ENCODE data around the gene GET4. TPM values are rescaled to one million over a fixed set of nuclear protein-coding genes. Genes with fewer than 3 reads are reported as not detected.

GET4 gene
- polyA plus RNA-seq, 3 donors from 2014 or later: 25.3 to 35.6 (median 25.5) TPM

DNA sequence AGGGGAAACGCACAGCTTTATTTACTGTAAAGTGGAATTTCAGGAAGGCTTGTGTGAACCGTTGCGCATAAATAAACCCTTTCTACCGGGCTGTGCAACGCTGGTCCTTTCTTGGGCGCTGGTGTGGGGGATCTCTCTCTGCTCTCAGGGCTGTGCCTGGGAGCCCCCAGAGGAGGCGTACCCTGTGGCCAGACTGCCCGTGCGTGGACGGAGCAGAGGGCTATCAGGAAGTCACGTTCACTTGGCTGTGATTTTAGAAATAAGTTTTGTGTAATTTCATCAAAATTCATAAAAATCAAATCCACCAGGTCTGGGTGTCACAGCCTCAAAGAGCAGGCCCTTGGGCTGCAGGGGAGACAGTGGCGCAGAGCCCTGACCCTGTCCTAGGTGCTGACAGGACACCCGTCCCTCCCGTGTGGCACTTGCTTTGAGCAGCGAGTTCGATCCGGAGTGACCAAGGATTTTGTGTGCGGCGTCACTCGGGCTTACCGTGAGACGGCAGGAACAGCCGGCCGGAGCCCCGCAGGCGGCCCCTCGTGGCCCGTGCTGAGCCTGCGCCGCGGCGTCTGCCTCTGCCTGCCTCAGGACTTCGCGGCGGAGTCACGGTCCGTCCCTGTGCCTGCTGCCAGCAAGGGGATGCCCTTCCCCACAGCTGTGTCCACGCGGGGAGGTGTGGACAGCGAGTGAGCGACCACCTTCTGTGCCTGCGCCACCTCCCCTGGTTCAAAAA is 20.2 kb downstream of the GET4 start:
- Mint-ChIP-seq H3K27me3 (ENCODE audit: low read depth in 3 of 3) (peaks cover 9 to 42% (median 33%) of the 10 kb centered on the region in 3 donors), H3K4me3 (no peak overlapping the region), H3K9me3 (peaks cover 0 to 2% (median 0%) of the 10 kb centered on the region in 6 donors), H3K27ac (peak overlapping the region in 1 of 6 donors; percentile 81), H3K4me1 (peaks cover 0 to 8% of the 10 kb centered on the region in 2 donors), H3K36me3 (peaks cover 12 to 22% (median 16%) of the 10 kb centered on the region in 3 donors)
- DNase-seq: no peak

DNA sequence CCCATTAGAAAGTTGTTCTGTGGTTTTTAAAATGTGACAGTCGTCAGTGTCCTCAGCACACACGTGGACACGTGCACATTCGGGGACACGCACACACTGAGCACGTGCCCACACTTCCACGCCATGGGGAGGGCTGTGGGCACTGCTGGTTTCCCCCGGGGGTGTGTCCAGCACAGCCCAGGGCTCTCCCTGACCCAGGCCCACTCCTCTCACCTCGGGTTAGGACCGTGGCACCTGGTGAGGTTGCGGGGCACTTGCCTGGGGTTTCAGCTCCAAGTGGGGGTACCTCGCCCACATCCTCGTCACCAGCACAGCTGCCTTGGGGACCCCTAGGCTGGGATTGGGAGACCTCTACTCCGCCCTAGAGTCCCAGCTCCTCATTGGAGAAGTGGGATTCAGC is 20.7 kb downstream of the GET4 start:
- Mint-ChIP-seq H3K36me3 (peaks cover 12 to 22% (median 16%) of the 10 kb centered on the region in 3 donors), H3K4me1 (peaks cover 0 to 8% of the 10 kb centered on the region in 2 donors), H3K9me3 (peaks cover 0 to 2% (median 0%) of the 10 kb centered on the region in 6 donors), H3K4me3 (no peak overlapping the region), H3K27ac (peak overlapping the region in 1 of 6 donors; percentile 23), H3K27me3 (ENCODE audit: low read depth in 3 of 3) (peaks cover 9 to 36% (median 33%) of the 10 kb centered on the region in 3 donors)
- DNase-seq: no peak

DNA sequence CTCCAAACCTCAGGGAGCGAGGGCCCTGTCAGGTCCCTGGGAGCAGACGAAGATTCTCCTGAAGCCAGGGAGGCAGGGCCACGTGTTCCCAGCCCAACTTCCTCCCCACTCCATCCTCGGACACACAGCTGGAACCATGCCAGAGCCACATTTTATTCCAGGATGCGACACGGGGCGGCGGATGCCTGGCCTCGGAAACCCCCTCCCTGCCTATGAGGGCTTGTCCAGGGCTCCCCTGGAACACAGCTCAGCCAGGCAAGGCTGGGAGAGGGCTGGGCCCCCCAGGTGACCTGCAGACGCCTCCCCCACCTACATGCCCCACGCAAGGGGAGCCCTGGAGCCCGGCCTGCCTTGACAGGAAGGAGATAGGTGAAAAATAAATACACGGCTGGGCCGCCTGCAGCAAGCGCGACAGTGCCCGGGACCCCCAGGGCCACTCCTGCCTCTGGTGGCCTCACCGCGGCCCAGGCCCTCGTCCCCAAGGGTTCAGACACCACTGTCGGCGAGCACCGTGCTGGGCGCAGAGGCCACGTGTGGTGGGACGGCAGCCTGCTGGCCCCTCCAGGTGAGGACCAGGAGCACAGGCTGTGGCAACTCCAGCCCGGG is 21.5 kb downstream of the GET4 start:
- Mint-ChIP-seq H3K4me1 (peaks cover 3 to 7% of the 10 kb centered on the region in 2 donors), H3K36me3 (peaks cover 6 to 20% (median 14%) of the 10 kb centered on the region in 3 donors), H3K4me3 (no peak overlapping the region), H3K27me3 (ENCODE audit: low read depth in 3 of 3) (peaks cover 10 to 29% (median 29%) of the 10 kb centered on the region in 3 donors), H3K27ac (no peak overlapping the region), H3K9me3 (no peaks in the 10 kb centered on the region)
- no peak for DNase-seq

DNA sequence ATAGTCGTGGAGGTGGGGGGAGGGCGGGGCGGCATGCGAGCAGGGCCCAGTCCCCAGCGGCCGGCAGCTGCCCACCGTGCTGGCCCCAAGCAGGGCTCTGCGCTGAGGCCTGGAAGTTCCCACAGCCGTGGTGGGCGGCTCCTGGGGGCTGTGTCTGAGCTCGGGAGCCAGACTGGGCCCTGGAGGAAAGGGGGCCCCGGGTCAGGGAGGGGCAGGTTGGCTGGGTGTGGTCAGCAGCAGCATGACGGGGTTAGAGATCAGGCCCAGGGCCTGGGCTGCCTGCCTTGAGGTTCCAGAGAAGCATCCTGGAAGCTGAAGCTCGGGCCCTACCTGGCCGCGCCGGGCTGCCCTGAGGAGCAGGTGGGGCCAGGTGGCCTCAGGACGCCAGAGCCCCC is 22.1 kb downstream of the GET4 start:
- no peak overlapping the region for H3K27ac Mint-ChIP-seq
- H3K9me3 Mint-ChIP-seq: no peaks in the 10 kb centered on the region
- DNase-seq: no peak
- peaks cover 2 to 8% of the 10 kb centered on the region in 2 donors for H3K4me1 Mint-ChIP-seq
- no peak overlapping the region for H3K4me3 Mint-ChIP-seq
- H3K27me3 Mint-ChIP-seq (ENCODE audit: low read depth in 3 of 3): peaks cover 10 to 27% (median 25%) of the 10 kb centered on the region in 3 donors
- H3K36me3 Mint-ChIP-seq: peaks cover 6 to 19% (median 16%) of the 10 kb centered on the region in 3 donors

DNA sequence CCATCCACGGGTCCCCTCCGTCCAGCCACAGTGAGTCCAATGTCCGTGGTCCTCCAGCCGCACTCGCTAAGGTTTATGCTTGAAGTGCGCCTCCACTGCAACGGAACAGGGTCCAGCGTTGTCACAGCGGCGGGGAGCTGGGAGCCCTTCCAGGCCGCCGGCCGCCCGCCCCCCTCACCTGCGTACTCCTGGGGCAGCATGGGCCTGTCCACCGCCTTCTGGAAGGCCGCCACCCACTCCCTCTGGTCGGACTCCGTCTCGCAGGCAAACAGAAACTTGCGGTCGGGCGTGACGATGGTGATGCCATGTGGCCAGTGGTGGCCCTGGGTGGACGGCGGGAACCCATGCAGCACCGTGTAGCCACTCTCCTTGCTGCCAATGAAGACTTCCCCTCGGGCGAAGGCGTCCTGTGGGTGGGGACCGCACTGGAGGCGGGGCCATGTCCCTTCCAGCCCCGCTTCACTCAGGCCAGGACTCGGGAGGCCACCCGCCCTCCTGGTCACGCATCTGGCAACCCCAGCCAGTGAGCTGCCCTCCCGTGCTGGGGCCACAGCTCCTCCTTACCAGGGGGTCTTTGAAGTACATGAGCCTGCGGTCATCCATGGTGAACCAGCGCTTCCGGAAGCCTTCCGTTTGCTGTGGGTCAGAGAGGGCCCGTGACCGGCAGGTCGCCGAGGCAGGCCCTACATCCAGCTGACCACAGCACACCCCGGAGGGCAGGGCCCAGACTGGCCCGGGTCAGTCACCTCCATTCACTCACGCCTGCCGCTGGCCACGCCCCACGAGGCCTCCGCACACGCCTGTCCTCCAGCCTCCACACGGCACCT is 22.7 kb downstream of the GET4 start:
- Mint-ChIP-seq H3K4me1 (peaks cover 0 to 8% of the 10 kb centered on the region in 2 donors), H3K9me3 (no peaks in the 10 kb centered on the region), H3K27ac (no peak overlapping the region), H3K27me3 (ENCODE audit: low read depth in 3 of 3) (peaks cover 10 to 24% (median 21%) of the 10 kb centered on the region in 3 donors), H3K4me3 (no peak overlapping the region), H3K36me3 (peaks cover 6 to 19% (median 16%) of the 10 kb centered on the region in 3 donors)
- DNase-seq: no peak

DNA sequence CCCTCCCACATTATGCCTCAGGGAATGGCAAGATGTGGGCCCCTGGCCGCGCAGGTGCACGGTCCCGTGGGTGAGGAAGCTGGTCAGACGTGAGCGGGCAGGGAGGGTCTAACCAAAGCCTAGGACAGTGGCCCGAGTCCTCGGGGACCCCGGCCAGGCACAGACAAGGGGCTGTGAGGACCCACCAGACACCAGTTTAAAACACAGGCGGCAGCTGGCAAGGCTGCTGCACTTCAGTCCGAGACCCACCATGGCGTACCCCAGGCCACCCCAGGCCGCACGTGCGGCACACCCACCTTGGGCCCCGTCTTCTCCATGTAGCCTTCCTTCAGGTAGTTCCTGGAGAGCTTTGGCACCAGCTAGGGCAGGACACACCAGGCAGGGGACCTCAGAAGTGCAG is 23.5 kb downstream of the GET4 start:
- peaks cover 10 to 21% (median 15%) of the 10 kb centered on the region in 3 donors for H3K27me3 Mint-ChIP-seq (ENCODE audit: low read depth in 3 of 3)

DNA sequence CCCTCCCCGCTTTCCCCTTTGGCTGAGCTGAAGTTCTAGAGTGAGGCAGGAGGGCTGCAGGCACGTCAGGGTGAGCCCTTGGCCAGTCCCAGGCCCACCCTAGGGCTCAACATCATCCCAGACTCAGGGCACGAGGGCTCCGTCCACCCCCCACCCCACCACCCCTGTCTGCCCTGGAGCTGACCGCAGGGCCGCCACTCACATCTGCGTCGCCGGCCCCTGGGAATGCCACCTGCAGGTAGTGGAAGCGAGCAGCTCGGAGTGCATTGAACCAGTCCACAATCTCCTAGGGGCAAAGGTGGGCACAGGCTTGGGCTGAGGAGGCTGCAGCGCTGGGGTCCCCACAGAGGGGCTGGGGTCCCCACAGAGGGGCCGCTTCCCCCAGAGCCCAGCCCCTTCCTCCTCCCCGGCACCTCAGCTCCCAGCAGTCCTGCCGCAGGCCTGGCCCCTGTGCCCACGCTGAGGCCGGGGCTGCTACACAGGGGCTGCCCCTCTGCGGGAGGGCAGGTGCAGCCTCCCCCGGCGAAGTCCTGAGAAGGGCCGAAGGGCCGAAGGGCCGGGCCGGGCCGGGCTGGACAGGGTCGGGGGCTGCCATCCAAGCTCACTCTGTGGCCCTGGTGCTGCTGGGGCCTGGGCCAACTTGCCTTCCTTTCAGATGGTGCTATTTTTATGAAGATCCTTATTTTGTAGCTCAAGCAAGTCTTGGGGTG is 24.1 kb downstream of the GET4 start:
- Mint-ChIP-seq H3K9me3 (no peaks in the 10 kb centered on the region), H3K4me3 (no peak overlapping the region), H3K4me1 (peaks cover 0 to 8% of the 10 kb centered on the region in 2 donors), H3K36me3 (peaks cover 6 to 13% (median 13%) of the 10 kb centered on the region in 3 donors), H3K27me3 (ENCODE audit: low read depth in 3 of 3) (peaks cover 10 to 15% (median 14%) of the 10 kb centered on the region in 3 donors), H3K27ac (no peak overlapping the region)
- DNase-seq: no peak

More for the DNA sequence above, 23.5 kb downstream of the GET4 start:
- DNase-seq: no peak
- Mint-ChIP-seq H3K27ac (no peak overlapping the region), H3K36me3 (peaks cover 6 to 16% (median 13%) of the 10 kb centered on the region in 3 donors), H3K4me3 (no peak overlapping the region), H3K4me1 (peaks cover 0 to 8% of the 10 kb centered on the region in 2 donors), H3K9me3 (no peaks in the 10 kb centered on the region)

DNA sequence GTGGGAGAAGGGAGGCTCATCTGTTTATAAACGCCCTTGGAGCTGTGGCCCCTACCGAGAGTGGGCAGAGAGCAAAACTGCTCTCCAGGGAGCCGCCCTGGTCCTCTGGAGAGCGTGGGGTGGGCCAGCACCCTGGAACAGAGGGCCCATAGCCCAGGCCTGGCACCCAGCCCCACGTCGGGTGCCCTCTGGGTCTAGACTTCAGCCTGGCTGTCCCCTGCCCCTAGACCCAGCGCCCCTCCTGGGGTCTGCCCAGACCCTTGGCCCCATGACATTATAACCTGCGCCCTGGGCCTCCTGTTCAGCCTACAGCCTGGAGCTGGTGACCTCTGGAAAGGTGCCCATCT is 24.7 kb downstream of the GET4 start:
- Mint-ChIP-seq H3K36me3 (peaks cover 3 to 11% (median 11%) of the 10 kb centered on the region in 3 donors), H3K27me3 (ENCODE audit: low read depth in 3 of 3) (peaks cover 10 to 13% (median 12%) of the 10 kb centered on the region in 3 donors), H3K27ac (no peak overlapping the region), H3K4me3 (no peak overlapping the region), H3K9me3 (no peaks in the 10 kb centered on the region), H3K4me1 (peaks cover 0 to 8% of the 10 kb centered on the region in 2 donors)
- no peak for DNase-seq

DNA sequence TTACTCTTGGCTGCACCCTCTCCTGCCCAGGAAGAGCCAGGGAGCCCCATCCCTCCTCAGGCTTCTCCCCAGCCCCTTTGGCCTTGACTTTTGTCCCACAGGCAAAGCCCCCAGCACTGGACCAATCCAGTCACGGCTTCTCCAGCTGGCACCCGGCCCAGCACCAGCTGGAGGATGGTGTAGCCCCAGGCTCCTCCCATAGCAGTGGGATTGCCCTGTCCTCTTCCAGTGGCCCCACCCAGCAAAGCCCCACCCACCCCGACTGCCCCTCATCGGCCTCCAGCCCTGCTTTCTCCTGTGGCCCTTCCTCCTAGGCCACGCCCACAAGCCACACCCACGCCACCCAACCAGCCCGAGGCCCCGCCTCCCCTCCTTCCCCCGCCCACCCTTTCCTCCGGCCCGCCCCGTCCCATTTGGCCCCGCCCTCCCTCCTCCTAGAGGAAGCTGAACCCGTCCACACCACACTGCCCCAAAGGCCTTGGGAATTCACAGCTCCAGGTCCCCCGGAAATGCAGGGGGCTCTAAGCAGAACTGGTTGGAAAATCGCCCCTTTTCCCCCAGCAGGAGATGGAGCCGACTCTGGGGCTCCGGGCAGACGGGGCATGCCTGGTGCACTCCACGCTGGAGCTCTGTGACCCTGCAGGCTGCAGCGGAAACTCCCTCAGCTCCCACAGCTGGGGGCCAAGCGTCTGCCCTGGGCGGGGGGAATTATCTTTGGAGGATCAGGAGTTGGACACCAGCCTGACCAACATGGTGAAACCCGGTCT is 25.2 kb downstream of the GET4 start:
- DNase-seq: peak in 2 of 3 donors; percentile 32 to 44
- no peaks in the 10 kb centered on the region for H3K9me3 Mint-ChIP-seq
- peaks cover 0 to 8% of the 10 kb centered on the region in 2 donors for H3K4me1 Mint-ChIP-seq
- H3K27me3 Mint-ChIP-seq (ENCODE audit: low read depth in 3 of 3): peaks cover 6 to 8% (median 8%) of the 10 kb centered on the region in 3 donors
- H3K27ac Mint-ChIP-seq: no peak overlapping the region
- peaks cover 0 to 7% (median 6%) of the 10 kb centered on the region in 3 donors for H3K36me3 Mint-ChIP-seq
- no peak overlapping the region for H3K4me3 Mint-ChIP-seq

DNA sequence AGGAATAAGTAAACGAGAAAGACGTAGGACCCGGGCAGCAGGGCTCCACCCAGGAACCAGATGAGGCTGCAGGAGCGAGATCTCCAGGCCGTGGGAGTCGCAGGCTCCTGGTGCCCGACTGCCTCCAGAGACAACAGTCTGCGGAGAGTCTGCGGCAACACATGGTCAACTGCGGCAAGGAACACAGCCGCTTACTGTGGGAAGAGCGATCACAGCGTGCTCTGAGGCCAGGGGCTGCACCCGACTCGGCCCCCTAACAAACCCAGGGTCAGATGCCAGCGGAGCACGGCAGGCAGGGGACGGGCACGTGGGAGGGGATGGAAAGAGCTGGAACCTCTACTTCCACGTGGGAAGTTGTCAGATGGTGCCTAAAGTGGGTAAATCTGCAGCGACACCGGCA is 26.6 kb downstream of the GET4 start:
- Mint-ChIP-seq H3K36me3 (peaks cover 0 to 7% (median 6%) of the 10 kb centered on the region in 3 donors), H3K4me3 (no peak overlapping the region), H3K4me1 (peaks cover 0 to 8% of the 10 kb centered on the region in 2 donors), H3K9me3 (no peaks in the 10 kb centered on the region), H3K27ac (peak overlapping the region in 1 of 6 donors; percentile 2), H3K27me3 (ENCODE audit: low read depth in 3 of 3) (peaks cover 5 to 8% (median 8%) of the 10 kb centered on the region in 3 donors)
- DNase-seq: no peak

DNA sequence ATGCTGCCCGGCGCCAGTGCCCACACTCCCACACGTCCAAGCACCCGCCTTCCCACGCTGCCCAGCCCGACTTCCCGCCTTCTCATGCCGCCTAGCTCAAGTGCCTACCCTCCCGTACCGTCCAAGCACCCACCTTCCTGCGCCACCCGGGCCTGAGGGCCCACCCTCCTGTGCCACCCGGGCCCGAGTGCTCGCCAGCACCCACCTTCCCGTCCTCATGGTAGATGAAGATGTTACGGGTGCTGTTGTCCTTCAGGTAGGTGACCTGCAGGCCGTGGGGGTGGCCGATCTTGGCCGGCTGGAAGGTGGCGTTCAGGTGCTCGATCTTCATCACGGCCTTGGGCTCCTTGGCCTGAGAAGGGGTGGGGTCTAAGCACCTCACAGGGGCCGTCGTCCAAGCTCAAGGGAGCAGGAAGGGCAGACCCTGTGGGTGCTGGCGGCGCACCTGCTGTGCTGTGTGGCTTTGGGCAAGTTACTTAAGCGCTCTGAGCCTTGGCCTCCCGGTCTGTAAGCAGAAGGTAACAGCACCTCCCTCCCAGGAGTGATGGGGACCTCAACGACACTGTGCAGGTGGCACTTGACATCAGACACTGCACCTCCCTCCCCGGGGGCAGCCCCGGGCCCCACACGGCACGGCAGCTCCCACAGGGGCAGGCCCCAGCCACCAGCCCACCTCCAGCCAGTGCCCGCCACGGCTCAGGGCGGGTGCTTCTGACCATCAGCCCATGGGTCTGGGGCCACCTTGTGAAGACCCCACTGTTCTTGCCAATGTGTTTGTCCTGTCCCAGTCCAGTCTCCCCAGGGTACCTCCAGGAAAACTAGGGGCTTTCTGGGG is 27.8 kb downstream of the GET4 start:
- no peak overlapping the region for H3K27ac Mint-ChIP-seq
- peaks cover 5 to 8% (median 6%) of the 10 kb centered on the region in 3 donors for H3K27me3 Mint-ChIP-seq (ENCODE audit: low read depth in 3 of 3)
- no peaks in the 10 kb centered on the region for H3K9me3 Mint-ChIP-seq
- DNase-seq: no peak
- H3K4me1 Mint-ChIP-seq: peaks cover 1 to 8% of the 10 kb centered on the region in 2 donors
- H3K4me3 Mint-ChIP-seq: no peak overlapping the region
- H3K36me3 Mint-ChIP-seq: peaks cover 0 to 7% (median 6%) of the 10 kb centered on the region in 3 donors

DNA sequence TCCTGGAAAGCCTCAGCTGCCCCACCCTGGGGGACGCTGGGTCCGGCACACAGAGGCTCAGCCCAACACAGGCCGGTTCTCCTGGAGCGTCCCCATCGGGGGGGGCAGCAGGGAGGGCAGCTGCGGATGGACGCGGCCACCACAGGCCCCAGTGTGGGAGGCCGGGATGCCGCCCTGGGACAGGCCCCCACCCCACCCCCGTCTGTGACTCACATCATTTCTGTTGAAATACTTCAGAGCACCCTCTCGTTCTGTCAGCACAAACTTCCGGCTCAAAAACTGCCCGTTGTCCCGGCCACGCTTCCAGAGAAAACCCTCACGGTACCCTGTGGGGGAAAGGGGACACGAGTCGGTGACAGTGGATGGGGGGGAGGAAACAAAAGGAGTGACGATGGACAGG is 28.5 kb downstream of the GET4 start:
- H3K4me3 Mint-ChIP-seq: no peak overlapping the region
- peaks cover 0 to 7% (median 6%) of the 10 kb centered on the region in 3 donors for H3K36me3 Mint-ChIP-seq
- no peak for DNase-seq
- no peaks in the 10 kb centered on the region for H3K9me3 Mint-ChIP-seq
- peaks cover 4 to 5% (median 5%) of the 10 kb centered on the region in 3 donors for H3K27me3 Mint-ChIP-seq (ENCODE audit: low read depth in 3 of 3)
- H3K27ac Mint-ChIP-seq: no peak overlapping the region
- H3K4me1 Mint-ChIP-seq: peaks cover 4 to 11% of the 10 kb centered on the region in 2 donors

Data from immature natural killer cell (primary cell).